Activated B cell treated with CpG ODN at 0.5 μM for 24 hours (primary cell): ENCODE results near the gene UQCRFS1. TPM values are rescaled to one million over a fixed set of nuclear protein-coding genes. Genes with fewer than 3 reads are reported as not detected.

Experiments
- ATAC-seq: fragments of 200-7000 bp; cut with Tn5 transposase; one replicate; pipeline ENCODE4 v1.10.0; 2021; ENCODE audit warnings: low read depth, mild to moderate bottlenecking, moderate library complexity
- CTCF ChIA-PET: fragments of 350-600 bp; sonication (Branson Sonifier 250); formaldehyde crosslinking; loops from one replicate; lab custom pipeline; 2021; ENCODE audit warnings: antibody characterized with exemption; lab: Charles Lee
- POLR2A ChIA-PET: fragments of 350-600 bp; sonication (Branson Sonifier 250); formaldehyde crosslinking; loops from one replicate; lab custom pipeline; 2021; ENCODE audit warnings: antibody characterized with exemption; lab: Charles Lee
- DNase-seq: peaks from one replicate; pipeline ENCODE4 v3.0.0; 2022
- H3K27ac Mint-ChIP-seq: one replicate; pipeline ENCODE4 v1.8.0; 2020; ENCODE audit warnings: mixed read lengths
- H3K27me3 Mint-ChIP-seq: one replicate; pipeline ENCODE4 v1.8.0; 2021; ENCODE audit warnings: mixed read lengths
- H3K36me3 Mint-ChIP-seq: one replicate; pipeline ENCODE4 v1.8.0; 2021; ENCODE audit warnings: low read depth, mixed read lengths
- H3K4me1 Mint-ChIP-seq: one replicate; pipeline ENCODE4 v1.8.0; 2021; ENCODE audit warnings: mixed read lengths
- H3K4me3 Mint-ChIP-seq: one replicate; pipeline ENCODE4 v1.8.0; 2020; ENCODE audit warnings: mild to moderate bottlenecking, mixed read lengths
- H3K9me3 Mint-ChIP-seq: one replicate; pipeline ENCODE4 v1.8.0; 2020; ENCODE audit warnings: mixed read lengths
- CTCF ChIP-seq: fragments of 200-600 bp; IDR thresholded peaks from one replicate; pipeline ENCODE4 v1.8.0; 2022; ENCODE audit warnings: antibody characterized with exemption, mild to moderate bottlenecking
- intact Hi-C: fragments of 100-400 bp; cut with micrococcal nuclease; formaldehyde crosslinking; loops from one replicate; pipeline ENCODE4 v1.15.1; 2024
- total RNA-seq: library from RNA; stranded (reverse); gene quantifications from 2 replicates; pipeline ENCODE4 v1.2.3, GENCODE V29; 2022

UQCRFS1 gene
- total RNA-seq, 1 donor from 2014 or later, result 24.4 TPM

GRCh38 chr19:29247872-29248271 lies 34.9 kb upstream of the UQCRFS1 start:
- Mint-ChIP-seq H3K36me3 (no peaks in the 10 kb centered on the region), H3K27ac (no peak overlapping the region), H3K9me3 (no peaks in the 10 kb centered on the region), H3K27me3 (peaks cover 5% of the 10 kb centered on the region), H3K4me3 (no peak overlapping the region), H3K4me1 (no peaks in the 10 kb centered on the region)
- CTCF ChIA-PET, result no interaction called here
- POLR2A ChIA-PET, result no interaction called here
- intact Hi-C loops, result no loop called here
- ATAC-seq (no peak), DNase-seq (no peak)
- no peak for TF ChIP-seq CTCF

- Mint-ChIP-seq H3K36me3 (no peaks in the 10 kb centered on the region), H3K4me1 (no peaks in the 10 kb centered on the region), H3K9me3 (no peaks in the 10 kb centered on the region), H3K27ac (no peak overlapping the region), H3K4me3 (no peak overlapping the region), H3K27me3 (peaks cover 5% of the 10 kb centered on the region)
- no peak for DNase-seq
- ChIA-PET POLR2A (no interaction called here), CTCF (no interaction called here)
- ATAC-seq, result no peak
- no peak for TF ChIP-seq CTCF
- intact Hi-C loops, result no loop called here
Measured at GRCh38 chr19:29247471-29247870, 34.5 kb upstream of the UQCRFS1 start.

GRCh38 chr19:29247051-29247450 lies 34.1 kb upstream of the UQCRFS1 start:
- Mint-ChIP-seq H3K27ac (no peak overlapping the region), H3K36me3 (no peaks in the 10 kb centered on the region), H3K4me1 (no peaks in the 10 kb centered on the region), H3K27me3 (peaks cover 5% of the 10 kb centered on the region), H3K4me3 (no peak overlapping the region), H3K9me3 (no peaks in the 10 kb centered on the region)
- DNase-seq, result no peak
- no peak for TF ChIP-seq CTCF
- ATAC-seq, result no peak
- intact Hi-C loops, result no loop called here
- CTCF ChIA-PET, result no interaction called here
- POLR2A ChIA-PET, result no interaction called here

GRCh38 chr19:29245215-29245614 lies 32.3 kb upstream of the UQCRFS1 start:
- H3K27ac Mint-ChIP-seq, result no peak overlapping the region
- POLR2A ChIA-PET, result no interaction called here

GRCh38 chr19:29241324-29241723 lies 28.4 kb upstream of the UQCRFS1 start:
- ChIA-PET CTCF (no interaction called here), POLR2A (no interaction called here)
- Mint-ChIP-seq H3K36me3 (no peaks in the 10 kb centered on the region), H3K4me3 (no peak overlapping the region), H3K27ac (no peak overlapping the region), H3K9me3 (peaks cover 2% of the 10 kb centered on the region), H3K27me3 (peaks cover 4% of the 10 kb centered on the region), H3K4me1 (no peaks in the 10 kb centered on the region)
- ATAC-seq (no peak), DNase-seq (no peak)
- no peak for TF ChIP-seq CTCF
- intact Hi-C loops, result no loop called here

More at GRCh38 chr19:29245215-29245614, 32.3 kb upstream of the UQCRFS1 start:
- Mint-ChIP-seq H3K4me3 (no peak overlapping the region), H3K36me3 (no peaks in the 10 kb centered on the region), H3K27me3 (peaks cover 7% of the 10 kb centered on the region), H3K9me3 (peaks cover 2% of the 10 kb centered on the region), H3K4me1 (no peaks in the 10 kb centered on the region)
- CTCF ChIA-PET, result no interaction called here
- no peak for ATAC-seq
- intact Hi-C loops, result no loop called here
- DNase-seq, result no peak
- no peak for TF ChIP-seq CTCF
